Tibial nerve (tissue), 4 donors: ENCODE results near the gene SEC23B. TPM values are rescaled to one million over a fixed set of nuclear protein-coding genes. Genes with fewer than 3 reads are reported as not detected.

ENCODE experiments used
- DNase-seq, 2 donors: peaks; one replicate each; pipeline ENCODE4 v3.0.0-alpha.2; 2019; ENCODE audit warnings: low spot score in 2 of 2
- H3K27ac ChIP-seq, 4 donors: fragments of 200-600 bp; sonication (generic) in 3 of 4; one replicate each; pipeline ENCODE4 v1.5.1; 2017 to 2019; ENCODE audit warnings: mild to moderate bottlenecking in 1 of 4
- H3K27me3 ChIP-seq, 2 donors: fragments of 200-600 bp; sonication (generic) in 1 of 2; one replicate each; pipeline versions ENCODE4 v1.5.1 to v1.6.0; 2017 to 2019
- H3K36me3 ChIP-seq, 3 donors: fragments of 200-600 bp; sonication (generic); one replicate each; pipeline ENCODE4 v1.5.1; 2018 to 2019
- H3K4me1 ChIP-seq, 4 donors: fragments of 200-600 bp; sonication (generic) in 3 of 4; one replicate each; pipeline ENCODE4 v1.5.1; 2017 to 2019
- H3K4me3 ChIP-seq, 4 donors: fragments of 200-600 bp; sonication (generic) in 3 of 4; one replicate each; pipeline ENCODE4 v1.5.1; 2017 to 2019; ENCODE audit warnings: mild to moderate bottlenecking in 1 of 4, moderate library complexity in 1 of 4
- H3K9me3 ChIP-seq, 4 donors: fragments of 200-600 bp; sonication (generic) in 3 of 4; one replicate each; pipeline ENCODE4 v1.5.1; 2017 to 2019
- CTCF ChIP-seq, 5 experiments: fragments of 200-600 bp in 3 of 5; fragments of 450-650 bp in 2 of 5; sonication (generic) in 3 of 5; IDR thresholded peaks; one replicate each; pipeline ENCODE4 v1.5.1; 2016 to 2019; ENCODE audit warnings: antibody characterized with exemption in 5 of 5, mild to moderate bottlenecking in 3 of 5, moderate library complexity in 2 of 5
- EP300 ChIP-seq, 2 donors: sonication (generic); formaldehyde crosslinking; IDR thresholded peaks; one replicate each; pipeline ENCODE4 v1.6.1; 2017; ENCODE audit warnings: antibody characterized with exemption in 2 of 2, mild to moderate bottlenecking in 1 of 2
- POLR2A ChIP-seq, 2 donors: fragments of 450-650 bp; IDR thresholded peaks; one replicate each; pipeline ENCODE4 v1.6.1; 2017; ENCODE audit warnings: antibody characterized with exemption in 2 of 2, mild to moderate bottlenecking in 2 of 2, moderate library complexity in 2 of 2
- WGBS, 2 donors: methylation state at CpG; one replicate each; pipeline ENCODE4 v1.1.5; 2018; 5-methylcytosine and 5-hydroxymethylcytosine counted together
- total RNA-seq, 4 donors: library from RNA; depleted of rRNA; stranded (reverse); fragments of >200 nt; gene quantifications; one replicate each; pipeline ENCODE4 v1.1.0, GENCODE V29; 2016

Gene SEC23B
- total RNA-seq, 4 donors from 2014 or later: 21.4 to 48.1 (median 30.5) TPM

- H3K36me3 ChIP-seq: peaks cover 0 to 96% (median 0%) of the 10 kb centered on the region in 3 donors
- H3K27me3 ChIP-seq: no peaks in the 10 kb centered on the region
- H3K4me3 ChIP-seq: no peak overlapping the region
- 84 to 89% methylated on average over 7 of the region's 7 CpGs for WGBS, 2 donors
- no peak for DNase-seq
- TF ChIP-seq EP300 (IDR thresholded peaks at IDR 0.05): no peak
- no peak for TF ChIP-seq POLR2A (IDR thresholded peaks at IDR 0.05)
- TF ChIP-seq CTCF (IDR thresholded peaks at IDR 0.05): no peak
- H3K9me3 ChIP-seq: no peaks in the 10 kb centered on the region
- H3K4me1 ChIP-seq: no peaks in the 10 kb centered on the region
- no peak overlapping the region for H3K27ac ChIP-seq
These were observed 36.2 kb downstream of the SEC23B start for GRCh38 chr20:18543932-18544331.

GRCh38 chr20:18545566-18545965 is 37.8 kb downstream of the SEC23B start:
- TF ChIP-seq EP300 (IDR thresholded peaks at IDR 0.05) (no peak), CTCF (IDR thresholded peaks at IDR 0.05) (no peak), POLR2A (IDR thresholded peaks at IDR 0.05) (no peak)
- no peaks in the 10 kb centered on the region for H3K9me3 ChIP-seq
- H3K4me3 ChIP-seq: no peak overlapping the region
- DNase-seq: no peak
- H3K27ac ChIP-seq: no peak overlapping the region
- H3K4me1 ChIP-seq: no peaks in the 10 kb centered on the region
- H3K27me3 ChIP-seq: no peaks in the 10 kb centered on the region
- WGBS, 2 donors: 93 to 96% methylated on average over 1 of the region's 1 CpG
- H3K36me3 ChIP-seq: peaks cover 0 to 97% (median 0%) of the 10 kb centered on the region in 3 donors

- peaks cover 0 to 97% (median 8%) of the 10 kb centered on the region in 3 donors for H3K36me3 ChIP-seq
- TF ChIP-seq EP300 (IDR thresholded peaks at IDR 0.05) (no peak), CTCF (IDR thresholded peaks at IDR 0.05) (no peak), POLR2A (IDR thresholded peaks at IDR 0.05) (no peak)
- H3K4me3 ChIP-seq: no peak overlapping the region
- DNase-seq: no peak
- 92 to 93% methylated on average over 3 of the region's 3 CpGs for WGBS, 2 donors
- H3K27me3 ChIP-seq: no peaks in the 10 kb centered on the region
- H3K9me3 ChIP-seq: no peaks in the 10 kb centered on the region
- H3K27ac ChIP-seq: no peak overlapping the region
- H3K4me1 ChIP-seq: no peaks in the 10 kb centered on the region
These were observed 40.7 kb downstream of the SEC23B start for GRCh38 chr20:18548465-18548864.

GRCh38 chr20:18553746-18554145 is 46.0 kb downstream of the SEC23B start:
- TF ChIP-seq POLR2A (IDR thresholded peaks at IDR 0.05): no peak
- no peak for TF ChIP-seq CTCF (IDR thresholded peaks at IDR 0.05)
- no peak for TF ChIP-seq EP300 (IDR thresholded peaks at IDR 0.05)
- Histone ChIP-seq H3K4me1 (no peaks in the 10 kb centered on the region), H3K4me3 (no peak overlapping the region), H3K27me3 (no peaks in the 10 kb centered on the region), H3K36me3 (peaks cover 2 to 98% (median 8%) of the 10 kb centered on the region in 3 donors), H3K27ac (no peak overlapping the region), H3K9me3 (no peaks in the 10 kb centered on the region)
- WGBS, 2 donors: 95 to 97% methylated on average over 8 of the region's 8 CpGs
- no peak for DNase-seq

- WGBS, 2 donors: 1% methylated on average over 33 to 41 of the region's 51 CpGs
- TF ChIP-seq EP300 (IDR thresholded peaks at IDR 0.05) (peak; percentile 45 to 88), CTCF (IDR thresholded peaks at IDR 0.05) (no peak), POLR2A (IDR thresholded peaks at IDR 0.05) (peak; percentile 38 to 43)
- Histone ChIP-seq H3K36me3 (peaks cover 0 to 48% (median 0%) of the 10 kb centered on the region in 3 donors), H3K4me1 (peaks cover 0 to 17% (median 5%) of the 10 kb centered on the region in 4 donors), H3K27me3 (no peaks in the 10 kb centered on the region), H3K27ac (peak within 1 kb of the TSS; percentile 59 to 89 (median 86)), H3K9me3 (no peaks in the 10 kb centered on the region), H3K4me3 (peak within 1 kb of the TSS; percentile 47 to 74 (median 65))
- peak; percentile 76 to 84 for DNase-seq
These were observed 59.4 kb downstream of the SEC23B start, which contains the start of gene SMIM26 for GRCh38 chr20:18566892-18567738. SMIM26 (plus strand) TSS chr20:18567432; CDS start chr20:18567479, 47 bp downstream.
